Measurements from ENCODE around the gene DSTYK.
"Not testable (repeated sequence)": the region's sequence is repeated elsewhere in the genome, so short reads cannot be mapped to it uniquely, and the experiment has no call there.

GRCh38 chr1:205155665-205156377 is 55.7 kb downstream of the DSTYK start:
- TF ChIP-seq, protein P1, sequence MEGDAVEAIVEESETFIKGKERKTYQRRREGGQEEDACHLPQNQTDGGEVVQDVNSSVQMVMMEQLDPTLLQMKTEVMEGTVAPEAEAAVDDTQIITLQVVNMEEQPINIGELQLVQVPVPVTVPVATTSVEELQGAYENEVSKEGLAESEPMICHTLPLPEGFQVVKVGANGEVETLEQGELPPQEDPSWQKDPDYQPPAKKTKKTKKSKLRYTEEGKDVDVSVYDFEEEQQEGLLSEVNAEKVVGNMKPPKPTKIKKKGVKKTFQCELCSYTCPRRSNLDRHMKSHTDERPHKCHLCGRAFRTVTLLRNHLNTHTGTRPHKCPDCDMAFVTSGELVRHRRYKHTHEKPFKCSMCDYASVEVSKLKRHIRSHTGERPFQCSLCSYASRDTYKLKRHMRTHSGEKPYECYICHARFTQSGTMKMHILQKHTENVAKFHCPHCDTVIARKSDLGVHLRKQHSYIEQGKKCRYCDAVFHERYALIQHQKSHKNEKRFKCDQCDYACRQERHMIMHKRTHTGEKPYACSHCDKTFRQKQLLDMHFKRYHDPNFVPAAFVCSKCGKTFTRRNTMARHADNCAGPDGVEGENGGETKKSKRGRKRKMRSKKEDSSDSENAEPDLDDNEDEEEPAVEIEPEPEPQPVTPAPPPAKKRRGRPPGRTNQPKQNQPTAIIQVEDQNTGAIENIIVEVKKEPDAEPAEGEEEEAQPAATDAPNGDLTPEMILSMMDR (conservative IDR thresholded peaks at IDR 0.05) = not testable (repeated sequence)
- not testable (repeated sequence) for TF ChIP-seq ZFX (IDR thresholded peaks at IDR 0.05)

All from C4-2B (cell line).